C4-2B (cell line): ENCODE measurements around the gene GALNT10.

Source experiments
- CTCF ChIP-seq: fragments of 450-650 bp; conservative IDR thresholded peaks from 2 replicates; pipeline ENCODE4 v1.5.1; 2017; ENCODE audit warnings: mild to moderate bottlenecking
- ZFX ChIP-seq: fragments of 450-650 bp; IDR thresholded peaks from 2 replicates; pipeline ENCODE4 v1.6.1; 2017

GRCh38 chr5:154390746-154391359, 200.3 kb downstream of the GALNT10 start:
- no peak for TF ChIP-seq ZFX
- TF ChIP-seq CTCF, result no peak
